Kidney epithelial cell (primary cell): ENCODE results near the gene ARHGAP24. TPM values are rescaled to one million over a fixed set of nuclear protein-coding genes. Genes with fewer than 3 reads are reported as not detected.
A peak's percentile ranks its signal among the peaks of the same experiment; 100 is the strongest.

Source experiments
- DNase-seq: peaks from one replicate; pipeline ENCODE4 v3.0.0-alpha.2; 2010; ENCODE audit warnings: low read depth
- H3K27me3 ChIP-seq: 2 replicates; pipeline ENCODE4 v1.6.0; 2011; ENCODE audit warnings: low read length; ENCODE audit not compliant: control insufficient read depth, insufficient read depth
- H3K36me3 ChIP-seq: 2 replicates; pipeline ENCODE4 v1.5.1; 2011; ENCODE audit warnings: low read length; ENCODE audit not compliant: control insufficient read depth, insufficient read depth
- H3K4me3 ChIP-seq: 2 replicates; pipeline ENCODE4 v1.5.1; 2011; ENCODE audit warnings: low read depth, mild to moderate bottlenecking, control low read depth, low read length
- total RNA-seq: library from RNA; depleted of rRNA; stranded (reverse); fragments of >200 nt; gene quantifications from 2 replicates; pipeline ENCODE4 v1.2.3, GENCODE V29; 2015
- TF ChIP-seq, protein P1 (sequence below): IDR thresholded peaks from 2 replicates; pipeline ENCODE4 v1.5.1; 2011; ENCODE audit warnings: mild to moderate bottlenecking, moderate library complexity, low read length, control low read depth, inconsistent platforms; ENCODE audit not compliant: insufficient read depth, poor library complexity, severe bottlenecking

ARHGAP24 gene
- total RNA-seq, 1 donor from 2014 or later: 9.6 TPM

DNA sequence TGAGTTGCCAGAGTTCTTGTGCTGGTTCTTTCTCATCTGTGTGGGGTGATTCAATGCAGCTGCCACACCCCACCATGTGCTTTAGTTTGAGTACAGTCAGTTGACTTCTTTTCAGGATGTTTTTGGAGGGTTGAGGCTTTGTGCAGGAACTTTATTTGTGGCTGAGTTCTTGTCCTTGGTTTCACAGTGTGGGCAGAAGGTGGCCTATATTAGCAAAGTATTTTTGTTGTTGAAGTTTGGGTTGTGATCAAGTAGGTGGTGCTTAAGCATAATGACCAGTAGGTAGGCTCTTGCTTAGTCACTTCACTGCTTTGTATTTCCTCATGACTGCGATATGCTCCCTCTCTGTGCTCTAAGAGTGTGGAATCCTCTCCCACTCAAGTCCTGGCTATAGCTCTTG lies 80.3 kb downstream of the ARHGAP24 start:
- TF ChIP-seq, protein P1, sequence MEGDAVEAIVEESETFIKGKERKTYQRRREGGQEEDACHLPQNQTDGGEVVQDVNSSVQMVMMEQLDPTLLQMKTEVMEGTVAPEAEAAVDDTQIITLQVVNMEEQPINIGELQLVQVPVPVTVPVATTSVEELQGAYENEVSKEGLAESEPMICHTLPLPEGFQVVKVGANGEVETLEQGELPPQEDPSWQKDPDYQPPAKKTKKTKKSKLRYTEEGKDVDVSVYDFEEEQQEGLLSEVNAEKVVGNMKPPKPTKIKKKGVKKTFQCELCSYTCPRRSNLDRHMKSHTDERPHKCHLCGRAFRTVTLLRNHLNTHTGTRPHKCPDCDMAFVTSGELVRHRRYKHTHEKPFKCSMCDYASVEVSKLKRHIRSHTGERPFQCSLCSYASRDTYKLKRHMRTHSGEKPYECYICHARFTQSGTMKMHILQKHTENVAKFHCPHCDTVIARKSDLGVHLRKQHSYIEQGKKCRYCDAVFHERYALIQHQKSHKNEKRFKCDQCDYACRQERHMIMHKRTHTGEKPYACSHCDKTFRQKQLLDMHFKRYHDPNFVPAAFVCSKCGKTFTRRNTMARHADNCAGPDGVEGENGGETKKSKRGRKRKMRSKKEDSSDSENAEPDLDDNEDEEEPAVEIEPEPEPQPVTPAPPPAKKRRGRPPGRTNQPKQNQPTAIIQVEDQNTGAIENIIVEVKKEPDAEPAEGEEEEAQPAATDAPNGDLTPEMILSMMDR: no peak
- Histone ChIP-seq H3K4me3 (no peak overlapping the region), H3K27me3 (no peaks in the 10 kb centered on the region), H3K36me3 (no peaks in the 10 kb centered on the region)
- DNase-seq: no peak

DNA sequence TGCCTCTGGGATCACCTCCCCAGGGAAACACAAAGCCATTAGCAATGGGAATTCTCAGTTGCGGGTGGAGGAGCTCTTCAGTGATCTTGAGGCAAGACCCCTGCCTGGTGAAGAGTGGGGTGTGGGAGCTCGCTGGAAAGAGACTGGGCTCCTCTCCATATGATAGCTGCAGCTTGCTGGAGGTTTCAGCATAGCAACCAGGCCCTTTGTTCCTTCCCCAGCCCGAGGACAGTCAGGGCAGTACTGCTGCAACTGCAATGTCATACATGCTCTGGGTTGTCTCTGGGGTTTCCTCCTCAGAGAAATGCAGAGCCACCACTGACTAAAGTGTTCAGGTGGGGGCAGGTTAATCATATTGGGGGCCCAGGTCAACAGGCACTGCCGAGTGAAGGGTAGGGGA lies 81.3 kb downstream of the ARHGAP24 start:
- no peaks in the 10 kb centered on the region for H3K27me3 ChIP-seq
- TF ChIP-seq, protein P1: no peak
- no peaks in the 10 kb centered on the region for H3K36me3 ChIP-seq
- no peak for DNase-seq
- no peak overlapping the region for H3K4me3 ChIP-seq

- TF ChIP-seq, protein P1: no peak
- Histone ChIP-seq H3K27me3 (no peaks in the 10 kb centered on the region), H3K36me3 (no peaks in the 10 kb centered on the region), H3K4me3 (no peak overlapping the region)
- DNase-seq: no peak
Observed at GRCh38 chr4:85557016-85557901, 82.3 kb downstream of the ARHGAP24 start.

DNA sequence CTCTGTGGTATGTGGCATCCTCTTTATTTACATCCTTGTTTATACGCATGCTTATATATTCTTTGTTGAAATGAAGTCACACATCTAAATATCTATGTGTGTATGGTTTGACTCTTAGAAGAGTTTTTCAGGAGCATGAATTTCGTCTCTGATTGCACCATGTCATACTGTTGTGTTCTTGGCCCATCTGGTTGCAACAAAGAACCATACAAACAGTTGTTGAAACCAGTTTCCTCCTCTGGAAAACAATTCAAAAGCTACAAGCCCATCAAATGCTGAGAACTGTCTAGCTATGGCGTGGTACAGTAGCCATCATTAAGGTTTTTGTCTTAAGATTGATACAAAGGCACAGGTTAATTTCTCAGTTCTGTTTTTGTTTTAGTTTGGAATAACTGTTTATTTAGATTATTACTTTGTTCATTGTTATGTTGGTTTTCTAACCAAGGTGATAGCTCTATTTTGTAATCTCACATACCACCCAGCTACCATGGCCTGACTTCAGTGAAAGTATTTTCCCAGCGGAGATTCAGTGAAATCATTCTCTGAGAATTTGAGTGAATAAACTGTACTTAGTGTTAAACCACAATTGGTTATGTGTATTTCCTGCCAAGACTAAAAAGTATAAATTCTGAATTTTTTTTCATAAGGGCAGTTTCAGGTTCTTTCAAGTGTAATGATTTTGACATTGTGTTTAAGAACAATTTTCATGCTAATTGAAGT lies 91.0 kb downstream of the ARHGAP24 start:
- Histone ChIP-seq H3K27me3 (no peaks in the 10 kb centered on the region), H3K4me3 (no peak overlapping the region), H3K36me3 (no peaks in the 10 kb centered on the region)
- peak; percentile 4 for DNase-seq
- TF ChIP-seq, protein P1: no peak

DNA sequence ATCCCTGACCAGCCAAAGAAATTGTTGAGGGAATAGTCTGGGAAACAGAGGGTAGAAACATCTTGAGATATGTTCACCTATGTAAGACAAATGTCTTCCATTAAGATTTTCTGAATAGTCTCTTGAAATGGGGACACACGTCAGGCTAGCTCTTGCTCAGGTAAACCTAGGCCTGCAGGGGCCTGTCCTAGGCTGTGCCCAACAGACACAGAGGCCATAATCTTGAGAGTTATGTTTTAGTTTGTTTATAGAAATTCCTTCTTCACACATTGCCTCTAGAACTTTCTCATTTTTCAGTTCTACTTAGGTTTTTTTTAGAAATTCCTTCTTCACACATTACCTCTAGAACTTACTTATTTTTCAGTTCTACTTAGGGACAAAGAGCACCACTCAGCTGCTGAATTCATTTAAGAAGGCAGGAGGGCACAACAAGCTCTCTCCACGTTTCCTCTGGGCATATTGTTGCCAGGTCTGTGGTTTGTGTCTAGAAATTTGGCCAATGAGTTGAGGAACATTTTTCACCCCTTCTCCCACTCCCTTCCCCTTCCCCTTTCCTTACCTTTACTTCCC lies 94.9 kb downstream of the ARHGAP24 start:
- Histone ChIP-seq H3K36me3 (no peaks in the 10 kb centered on the region), H3K27me3 (no peaks in the 10 kb centered on the region), H3K4me3 (no peak overlapping the region)
- TF ChIP-seq, protein P1: no peak
- DNase-seq: no peak
